Fibroblast of skin of back (primary cell): Measurements from ENCODE around the gene ZFYVE21.
"Not testable (repeated sequence)": the region's sequence is repeated elsewhere in the genome, so short reads cannot be mapped to it uniquely, and the experiment has no call there.

ENCODE experiments used
- DNase-seq: peaks from one replicate; pipeline ENCODE4 v3.0.0-alpha.2; 2013

Gene ZFYVE21

DNA sequence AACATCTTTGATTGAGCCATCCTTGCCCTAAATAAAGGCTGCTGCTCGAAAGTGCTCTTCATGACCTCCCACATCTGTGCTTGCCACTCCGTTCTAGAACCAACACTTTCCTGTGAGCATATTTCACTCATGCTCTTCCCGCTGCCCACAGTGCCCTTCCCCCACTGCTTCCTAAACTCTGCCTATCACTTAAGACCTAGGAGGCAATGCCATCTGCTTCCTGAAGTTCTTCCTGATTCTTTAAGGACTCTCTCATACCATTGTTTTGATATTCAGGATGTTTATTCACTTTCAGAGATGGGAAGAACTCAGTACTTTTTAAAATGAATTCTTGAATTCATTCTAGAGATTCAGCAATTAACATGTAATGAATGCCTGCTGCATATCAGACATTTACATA is 49.9 kb downstream of the ZFYVE21 start:
- no peak for DNase-seq

DNA sequence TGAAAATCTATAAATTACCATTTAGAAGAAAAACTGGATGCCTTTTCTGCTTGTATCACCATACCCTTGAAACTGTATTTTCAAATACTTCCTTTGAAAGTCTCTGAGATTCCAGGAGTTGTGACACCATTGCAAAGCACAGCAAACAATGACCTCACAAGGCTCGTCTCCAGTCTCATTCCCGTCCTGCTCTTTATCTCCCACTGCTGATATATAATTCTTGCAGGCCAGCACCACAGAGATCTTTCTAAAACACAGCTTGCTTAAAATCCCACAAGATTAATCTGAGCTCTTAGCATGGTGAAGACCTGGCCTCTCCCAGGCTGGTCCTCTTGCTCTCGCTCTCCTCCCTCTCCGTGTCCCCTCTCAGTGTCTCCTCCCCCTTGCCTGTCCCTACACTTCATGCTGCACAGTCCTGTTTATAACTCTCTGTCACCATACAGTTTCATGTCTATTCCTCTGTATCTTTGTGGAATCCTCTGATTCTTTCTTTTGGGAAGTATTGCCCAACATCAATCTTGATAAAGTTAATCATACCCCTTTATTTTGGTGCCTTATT is 51.8 kb downstream of the ZFYVE21 start:
- DNase-seq = no peak

DNA sequence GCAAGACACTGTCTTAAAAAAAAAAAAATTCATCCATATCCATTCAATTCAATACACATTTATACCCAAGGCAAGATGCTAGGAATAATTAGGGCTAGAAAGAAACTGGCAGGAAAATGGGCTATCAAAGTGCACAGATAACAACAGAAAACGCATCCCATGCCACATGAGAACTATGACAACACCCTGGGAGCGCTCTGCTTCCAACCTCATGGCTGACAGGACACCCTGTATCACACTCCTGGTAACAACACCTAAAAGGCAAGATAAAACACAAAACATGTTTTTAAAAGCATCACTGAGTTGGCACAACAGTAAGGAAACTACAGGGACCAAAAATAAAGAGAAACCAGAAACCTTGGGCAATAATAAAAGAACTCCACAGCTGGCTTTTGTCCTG is 54.9 kb downstream of the ZFYVE21 start:
- DNase-seq = no peak

DNA sequence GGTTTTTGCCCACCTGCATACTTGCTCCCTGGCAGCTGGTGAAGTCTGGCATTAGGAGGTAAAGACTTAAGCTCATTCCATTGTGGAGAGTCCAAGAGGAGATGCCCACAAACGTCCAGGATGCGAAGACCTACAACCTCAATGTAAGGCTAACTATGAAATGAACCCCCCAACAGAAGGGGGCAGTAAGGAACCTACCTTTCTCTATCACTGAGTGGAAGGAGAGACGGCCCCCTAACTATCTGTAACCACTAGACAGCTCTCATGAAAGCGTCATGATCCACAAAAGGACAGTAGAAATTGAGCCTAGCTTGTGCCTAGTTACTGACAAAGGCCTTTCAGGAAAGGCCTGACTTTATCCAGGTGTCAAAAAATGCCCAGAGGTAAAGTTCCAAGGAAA is 55.3 kb downstream of the ZFYVE21 start:
- DNase-seq = no peak

DNA sequence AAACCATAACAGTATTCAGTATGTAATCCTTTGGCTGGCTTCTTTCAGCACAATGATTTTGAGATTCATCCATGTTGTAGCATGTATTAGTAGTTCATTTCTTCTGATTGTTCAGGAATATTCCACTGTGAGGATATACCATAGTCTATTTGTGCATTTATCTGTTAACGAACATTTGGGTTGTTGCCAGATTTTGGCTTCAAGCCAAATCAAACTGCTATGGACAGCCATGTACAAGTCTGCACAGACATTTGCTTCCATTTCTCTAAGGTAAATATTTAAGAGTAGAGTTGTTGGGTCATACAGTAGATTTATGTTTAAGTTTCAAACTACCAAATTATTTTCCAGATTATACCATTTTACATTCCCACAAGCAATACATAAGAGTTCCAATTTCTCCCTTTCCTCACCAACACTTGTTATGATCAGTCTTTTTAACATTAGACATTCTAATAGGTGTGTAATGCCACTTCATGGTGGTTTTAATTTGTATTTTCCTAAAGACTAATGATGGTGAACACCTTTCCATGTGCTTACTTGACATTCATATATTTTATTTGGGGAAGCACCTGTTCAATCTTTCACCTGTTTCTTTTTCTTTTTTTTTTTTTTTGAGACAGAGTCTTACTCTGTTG is 56.6 kb downstream of the ZFYVE21 start:
- DNase-seq = no peak

DNA sequence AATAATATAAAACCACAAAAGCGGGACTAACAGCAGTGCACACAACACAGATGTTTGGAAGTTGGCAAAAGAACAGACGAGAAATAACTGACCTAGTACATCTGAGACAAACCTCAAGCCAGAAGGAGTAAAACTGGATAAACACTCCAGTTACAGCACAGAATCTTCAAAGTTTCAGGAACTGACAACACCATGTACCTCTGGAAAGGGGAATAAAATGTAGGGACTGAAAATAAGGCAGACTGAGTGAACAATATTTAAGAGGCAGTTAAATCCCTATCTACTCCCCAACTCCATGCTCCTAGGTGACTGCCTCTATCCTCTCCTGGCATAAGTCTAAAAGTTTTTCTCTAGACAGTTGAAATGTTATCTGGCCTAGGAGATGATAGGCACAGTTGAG is 57.9 kb downstream of the ZFYVE21 start:
- DNase-seq = no peak

DNA sequence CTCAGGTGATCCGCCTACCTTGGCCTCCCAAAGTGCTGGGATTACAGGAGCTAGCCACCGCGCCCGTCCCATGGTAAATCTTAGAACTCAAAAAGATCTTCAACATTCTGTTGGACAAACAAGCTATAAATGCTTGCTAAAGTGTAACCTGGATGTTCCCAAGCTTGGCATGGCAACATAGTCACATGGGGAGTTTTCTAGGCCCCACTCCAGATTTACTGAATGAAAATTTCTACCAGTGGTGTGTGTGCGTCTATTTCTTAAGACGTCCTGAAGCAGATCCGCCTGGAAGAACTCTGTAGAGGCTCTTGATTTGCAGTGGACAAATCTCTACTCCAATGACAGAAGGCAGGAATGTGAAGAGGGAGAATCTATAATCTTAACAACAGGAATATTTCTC is 59.9 kb downstream of the ZFYVE21 start:
- DNase-seq = no peak

DNA sequence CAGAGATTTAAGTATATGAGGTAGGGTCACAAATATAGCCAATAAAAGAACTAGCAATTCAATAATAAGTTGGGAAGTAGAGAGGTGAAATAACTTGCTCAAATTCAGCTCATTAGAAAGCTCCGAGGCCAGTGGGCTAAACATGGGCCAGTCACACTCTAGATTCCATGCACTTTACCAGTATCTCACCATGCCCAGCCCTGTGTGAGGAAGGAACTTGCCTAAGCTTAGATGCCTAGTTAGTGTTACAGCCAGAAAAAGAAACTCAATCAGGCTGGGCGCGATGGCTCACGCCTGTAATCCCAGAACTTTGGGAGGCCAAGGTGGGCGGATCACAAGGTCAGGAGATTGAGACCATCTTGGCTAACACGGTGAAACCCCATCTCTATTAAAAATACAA is 60.7 kb downstream of the ZFYVE21 start:
- not testable (repeated sequence) for DNase-seq

DNA sequence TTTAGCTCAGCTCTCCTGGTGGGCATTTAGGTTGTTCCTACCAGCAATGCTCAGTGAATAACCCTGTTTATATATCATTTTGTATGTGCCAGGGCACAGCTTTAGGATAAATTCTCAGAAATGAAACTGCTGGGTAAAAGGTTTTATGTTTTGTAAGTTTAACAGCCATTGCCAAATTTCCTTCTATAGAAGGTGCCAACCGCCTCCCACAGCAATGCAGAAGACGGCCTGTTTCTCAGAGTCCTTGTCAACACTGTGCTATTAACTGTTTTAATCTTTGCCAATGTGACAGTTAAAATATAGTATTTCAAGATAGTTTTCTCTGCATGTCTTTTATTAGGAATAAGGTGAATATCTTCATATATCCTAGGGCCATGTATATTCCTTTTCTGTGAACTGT is 66.8 kb downstream of the ZFYVE21 start:
- DNase-seq = no peak
